Vagina (tissue), 2 donors: ENCODE data around the gene TARS2.

ENCODE experiments used
- CTCF ChIP-seq, 3 experiments: fragments of 450-650 bp in 2 of 3; fragments of 200-600 bp in 1 of 3; sonication (generic) in 1 of 3; IDR thresholded peaks; one replicate each; pipeline ENCODE4 v1.5.1; 2017 to 2019; ENCODE audit warnings: antibody characterized with exemption in 3 of 3, mild to moderate bottlenecking in 2 of 3, moderate library complexity in 2 of 3
- POLR2A ChIP-seq, 2 donors: fragments of 450-650 bp; IDR thresholded peaks; one replicate each; pipeline ENCODE4 v1.6.1; 2017; ENCODE audit warnings: antibody characterized with exemption in 2 of 2, mild to moderate bottlenecking in 2 of 2, moderate library complexity in 2 of 2

GRCh38 chr1:150514260-150514659 lies 27.0 kb downstream of the TARS2 start:
- TF ChIP-seq CTCF (IDR thresholded peaks at IDR 0.05) = no peak
- no peak for TF ChIP-seq POLR2A (IDR thresholded peaks at IDR 0.05)
